Activated CD8-positive, alpha-beta memory T cell treated with anti-CD3 and anti-CD28 coated beads, Interleukin-2, amount 50 U/mL, for 1 hour (primary cell): Measurements from ENCODE around the gene FGD4.
"Not testable (repeated sequence)": the region's sequence is repeated elsewhere in the genome, so short reads cannot be mapped to it uniquely, and the experiment has no call there.

Experiments
- DNase-seq: peaks from one replicate; pipeline ENCODE4 v3.0.0-alpha.2; 2020; ENCODE audit errors: extremely low read depth

Gene FGD4

DNA sequence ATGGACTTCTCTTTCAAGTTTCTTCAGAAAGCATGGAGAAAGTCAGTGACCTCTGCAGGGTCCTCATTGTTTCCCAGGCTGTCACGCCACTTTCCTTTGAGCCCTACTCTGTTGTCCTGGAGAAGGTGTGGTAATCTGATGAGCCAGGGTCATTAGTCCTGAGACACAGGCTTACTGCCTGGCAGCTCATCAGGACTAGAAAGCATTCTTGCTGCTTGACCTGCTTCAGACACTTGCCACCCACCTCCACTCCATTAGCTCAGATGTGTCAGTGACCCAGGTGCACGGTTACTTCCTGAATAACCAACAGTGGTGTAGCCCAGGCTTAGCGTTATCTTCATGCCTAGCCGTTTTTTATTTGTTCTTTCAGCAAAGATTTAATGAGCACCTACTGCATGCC, 93.9 kb downstream of the FGD4 start:
- DNase-seq, result no peak

DNA sequence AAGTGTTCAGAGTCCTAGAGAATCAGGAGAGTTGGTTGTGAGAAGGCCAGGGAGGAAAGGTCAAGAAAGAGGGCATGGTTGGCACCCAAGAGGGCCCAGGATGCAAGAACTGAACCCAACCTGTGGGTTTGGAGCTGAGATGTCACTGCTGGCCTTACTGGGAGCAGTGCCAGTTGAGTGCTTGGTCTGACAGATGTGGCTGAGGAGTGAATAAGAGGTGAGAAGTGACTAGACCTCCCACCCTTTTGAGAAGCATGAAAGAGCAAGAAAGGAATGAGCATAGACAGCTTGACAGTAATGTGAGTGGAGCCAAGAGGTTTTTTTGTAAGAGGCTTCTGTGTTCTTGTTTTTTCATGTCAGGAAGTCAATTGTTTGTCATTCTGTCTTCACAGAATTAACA, 95.3 kb downstream of the FGD4 start:
- DNase-seq, result no peak

DNA sequence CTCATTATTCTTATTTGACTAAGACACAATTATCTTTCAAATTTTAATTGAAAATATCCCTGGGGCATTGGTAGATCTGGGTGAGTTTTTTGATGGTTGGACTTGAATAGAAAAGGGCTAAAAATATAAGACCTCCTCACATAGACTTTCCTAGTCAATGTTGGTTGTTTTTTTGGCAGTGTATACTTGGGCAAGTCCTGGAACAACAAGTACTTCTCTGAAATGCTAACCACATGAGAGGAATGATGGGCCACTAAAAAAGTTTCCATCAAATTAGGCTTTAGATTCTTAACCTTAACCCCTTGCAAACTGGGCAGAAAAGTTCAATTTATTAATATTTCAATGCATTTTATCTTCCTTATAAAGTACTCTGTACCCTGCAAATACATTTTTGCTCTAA, 97.6 kb downstream of the FGD4 start:
- no peak for DNase-seq

DNA sequence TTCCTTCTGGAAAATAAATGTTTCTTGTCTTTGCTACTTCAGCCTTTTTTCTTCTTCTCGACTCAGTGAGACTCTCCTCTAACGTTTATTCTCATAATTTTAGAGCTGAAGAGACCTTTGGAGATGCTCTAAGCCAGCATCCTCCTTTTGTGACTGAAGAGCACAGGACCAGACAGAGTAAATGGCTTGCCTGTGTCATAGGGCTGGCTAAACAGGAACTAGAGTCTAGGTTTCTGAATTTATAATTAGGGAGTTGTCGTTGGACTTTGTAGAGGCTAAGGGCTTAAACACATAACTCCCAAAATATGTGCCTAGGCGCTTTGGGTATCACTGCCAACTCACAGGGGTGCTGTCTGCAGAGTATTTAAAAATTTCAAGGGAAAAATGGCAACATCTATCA, 98.5 kb downstream of the FGD4 start:
- no peak for DNase-seq

DNA sequence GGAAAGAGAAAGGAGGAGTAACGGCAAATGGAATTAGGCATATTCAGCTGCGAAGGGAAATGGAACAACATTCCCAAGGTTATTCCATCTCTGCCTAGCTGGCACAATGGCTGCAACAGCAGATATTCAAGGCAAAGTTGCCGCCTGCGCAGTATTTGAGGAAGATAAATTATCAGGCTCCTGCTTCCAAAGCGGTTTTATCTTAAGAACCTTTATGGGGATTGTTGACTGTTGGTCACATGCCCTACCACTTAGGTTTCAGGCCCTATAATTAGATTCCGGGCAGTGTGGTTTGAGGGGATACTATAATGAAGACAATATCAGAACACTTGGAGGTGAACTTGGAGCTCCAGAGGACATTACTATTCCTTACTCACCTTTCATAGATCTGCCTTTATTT, 99.7 kb downstream of the FGD4 start:
- no peak for DNase-seq

DNA sequence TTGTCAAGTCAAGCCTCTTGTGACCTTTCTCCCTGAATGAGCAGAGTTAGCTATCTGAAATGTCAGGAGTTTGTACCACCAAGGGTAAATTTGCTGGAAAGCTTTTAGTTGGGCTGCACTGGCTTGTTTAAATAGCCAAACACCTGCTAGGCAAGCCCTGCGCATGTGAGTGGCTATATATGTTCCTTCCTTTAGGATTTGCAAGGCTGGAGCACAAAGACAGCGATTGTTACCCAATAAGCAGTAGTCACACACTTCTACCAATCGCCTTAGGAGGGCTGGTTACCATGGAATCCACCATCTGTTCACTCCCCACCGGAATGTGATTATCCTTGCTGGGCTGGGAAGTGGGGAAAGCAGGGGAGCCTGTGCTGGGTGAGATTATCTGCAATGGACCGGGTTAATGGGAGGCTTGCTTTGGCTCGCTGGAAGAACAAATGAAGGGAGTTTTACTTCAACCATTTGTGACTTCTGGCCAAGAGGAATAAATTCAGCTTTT, 102.5 kb downstream of the FGD4 start:
- DNase-seq, result no peak

DNA sequence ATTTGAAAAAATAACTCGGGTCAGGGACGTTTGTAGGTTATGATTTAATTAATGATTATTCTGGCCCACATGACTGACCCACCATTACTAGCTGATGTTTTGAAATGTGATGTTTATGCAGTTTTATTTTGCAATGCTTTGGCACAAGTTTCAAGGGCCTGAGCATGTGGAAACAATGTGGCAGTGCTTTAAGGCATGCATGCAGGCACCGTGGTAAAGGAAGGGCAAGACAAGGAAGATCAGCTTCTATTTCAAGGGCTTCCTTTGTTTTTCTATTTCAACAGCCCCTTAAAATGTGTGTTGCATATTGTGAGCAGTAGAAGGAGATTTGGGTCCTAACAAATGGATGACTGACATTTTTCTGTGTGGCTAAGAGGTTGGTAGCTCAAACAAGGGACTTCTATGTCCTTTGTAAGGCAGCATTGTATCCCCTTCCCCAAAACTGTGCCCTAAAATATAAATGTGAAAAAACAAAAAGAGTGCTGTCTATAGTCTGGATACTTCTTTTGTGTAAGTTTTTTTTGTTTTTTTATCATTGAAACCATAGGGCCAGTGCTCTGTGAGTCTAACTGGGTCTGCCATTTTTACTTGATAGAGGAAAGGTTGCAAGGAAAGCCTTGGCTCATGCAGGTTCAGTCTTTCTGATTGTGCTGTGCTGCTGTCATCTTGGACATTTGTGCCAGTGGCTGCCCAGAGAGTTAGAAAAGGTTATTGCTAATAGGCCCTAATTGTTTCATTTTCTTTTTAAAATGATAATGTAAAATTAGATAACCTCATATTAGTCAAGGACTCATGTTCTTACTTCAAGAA, 103.5 kb downstream of the FGD4 start:
- no peak for DNase-seq

DNA sequence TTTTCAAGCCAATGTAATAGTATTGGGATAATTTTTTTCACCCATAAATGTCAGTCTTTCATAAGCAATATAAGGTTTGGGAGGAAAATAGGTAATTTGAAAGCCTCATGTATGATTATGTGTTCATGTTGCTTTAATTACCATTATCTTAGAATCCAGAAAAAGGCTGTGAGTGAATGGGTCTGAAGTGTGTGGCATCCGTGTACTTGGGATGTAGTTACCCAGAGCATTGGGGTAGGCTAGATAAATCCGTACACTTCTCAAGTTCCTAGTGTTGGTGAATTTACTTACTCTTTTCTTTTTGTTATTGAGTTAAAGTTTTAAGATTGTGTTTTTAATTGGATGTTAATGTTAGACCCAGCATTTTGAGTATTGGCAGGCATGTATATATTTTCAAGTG, 104.4 kb downstream of the FGD4 start:
- DNase-seq, result no peak

DNA sequence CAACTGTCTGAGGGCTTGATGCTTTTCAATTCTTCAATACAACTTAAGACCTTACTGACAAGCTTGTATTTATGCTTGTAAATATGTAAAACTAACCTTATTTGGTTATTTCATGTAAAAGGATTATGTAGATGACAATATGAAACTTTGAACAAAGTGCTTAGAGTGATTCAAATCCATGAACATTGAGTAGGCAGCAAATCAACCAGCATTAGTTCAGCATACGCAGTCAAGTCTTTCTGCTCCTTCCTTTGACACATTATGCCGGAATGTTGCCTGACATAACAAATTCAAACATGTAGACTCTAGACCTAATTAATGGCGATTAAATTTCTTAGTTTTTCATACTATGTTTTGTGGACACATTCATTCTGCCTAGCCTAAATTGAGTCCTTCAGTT, 105.2 kb downstream of the FGD4 start:
- DNase-seq, result no peak

DNA sequence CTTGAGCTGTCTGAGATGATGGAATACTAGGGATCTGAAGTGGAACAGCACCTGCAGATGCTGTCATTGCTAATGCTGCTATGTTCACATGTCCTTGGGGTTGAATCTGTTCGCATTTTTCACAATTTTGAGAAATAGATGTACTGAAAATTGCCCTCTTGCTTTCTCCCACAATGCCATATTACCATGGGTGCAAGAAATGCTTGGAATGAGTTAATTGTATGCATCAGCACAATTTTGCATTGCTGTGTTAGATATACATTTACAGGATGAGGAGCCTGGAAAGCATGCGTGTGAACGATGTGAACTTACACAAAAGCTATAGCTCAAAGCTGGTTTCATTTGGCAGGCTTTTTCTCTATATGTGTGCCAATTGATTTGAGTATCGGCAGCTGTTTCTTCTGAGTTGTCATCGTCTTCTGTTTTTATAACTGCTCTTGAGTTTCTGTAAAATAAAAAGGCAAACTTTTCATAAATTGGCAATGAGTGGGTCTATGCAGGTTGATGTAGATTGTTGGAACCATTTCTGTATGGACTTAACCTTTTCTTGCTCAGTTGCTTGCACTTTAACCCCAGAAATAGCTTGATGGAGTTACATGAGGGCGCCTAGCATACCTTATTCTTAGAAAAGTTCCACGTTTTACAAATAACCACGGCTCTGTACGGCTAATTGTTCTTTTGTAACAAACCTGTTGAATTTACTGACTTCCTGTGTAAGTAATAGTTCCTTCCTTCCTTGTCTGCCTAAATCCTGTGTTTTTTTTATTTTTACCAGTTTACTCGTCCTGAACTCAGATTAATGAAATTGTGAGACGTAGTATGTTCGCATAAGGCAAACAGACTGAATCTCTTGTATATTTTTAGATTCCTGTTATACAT, 105.9 kb downstream of the FGD4 start:
- DNase-seq, result no peak

DNA sequence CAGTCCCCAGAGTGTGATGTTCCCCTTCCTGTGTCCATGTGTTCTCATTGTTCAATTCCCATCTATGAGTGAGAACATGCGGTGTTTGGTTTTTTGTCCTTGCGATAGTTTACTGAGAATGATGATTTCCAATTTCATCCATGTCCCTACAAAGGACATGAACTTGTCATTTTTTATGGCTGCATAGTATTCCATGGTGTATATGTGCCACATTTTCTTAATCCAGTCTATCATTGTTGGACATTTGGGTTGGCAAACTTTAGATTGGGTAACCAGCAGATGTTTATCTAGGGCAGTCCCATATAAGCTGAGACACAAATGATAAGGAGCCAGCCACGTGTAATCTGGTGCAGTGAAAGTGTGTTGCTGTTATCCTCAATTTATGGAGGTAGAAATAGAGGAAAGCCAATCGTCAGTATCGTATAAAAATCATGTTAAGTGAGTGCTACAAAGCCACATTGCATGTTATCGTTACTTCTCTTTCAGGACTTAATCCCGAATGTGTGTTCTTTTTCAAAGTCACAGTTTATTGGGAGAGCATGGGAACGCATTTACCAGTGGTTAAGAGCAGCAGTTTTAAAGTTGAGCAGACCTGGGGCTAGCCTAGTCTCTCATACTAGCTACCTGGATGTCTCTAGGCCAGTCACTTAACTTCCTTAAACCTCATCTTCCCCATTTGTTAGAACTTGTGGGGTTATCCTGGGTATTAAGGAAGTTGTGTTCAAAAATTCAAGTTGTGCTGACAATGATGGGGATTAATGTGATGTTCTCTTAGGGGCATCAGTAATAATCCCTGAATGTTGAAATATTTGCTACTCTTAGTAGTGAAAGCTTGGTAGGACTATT, 108.0 kb downstream of the FGD4 start:
- not testable (repeated sequence) for DNase-seq

DNA sequence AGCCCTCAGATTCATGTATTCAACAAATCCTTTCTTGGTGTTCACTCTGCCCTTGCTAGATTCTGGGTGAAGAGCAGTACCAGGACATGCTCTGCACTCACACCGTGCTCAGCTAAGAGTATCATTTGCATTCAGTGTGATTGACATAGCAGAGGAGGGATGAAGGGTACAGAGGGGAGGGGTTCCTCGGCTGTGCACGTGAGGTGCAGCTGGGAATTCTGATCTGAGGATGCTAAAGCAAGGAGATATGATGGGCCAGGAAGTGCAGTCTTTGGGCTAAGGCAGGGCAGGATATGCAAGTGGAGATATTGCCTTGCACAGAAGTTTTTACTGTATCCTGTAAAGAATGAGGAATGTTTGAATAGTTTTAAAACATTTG, 108.6 kb downstream of the FGD4 start:
- no peak for DNase-seq

DNA sequence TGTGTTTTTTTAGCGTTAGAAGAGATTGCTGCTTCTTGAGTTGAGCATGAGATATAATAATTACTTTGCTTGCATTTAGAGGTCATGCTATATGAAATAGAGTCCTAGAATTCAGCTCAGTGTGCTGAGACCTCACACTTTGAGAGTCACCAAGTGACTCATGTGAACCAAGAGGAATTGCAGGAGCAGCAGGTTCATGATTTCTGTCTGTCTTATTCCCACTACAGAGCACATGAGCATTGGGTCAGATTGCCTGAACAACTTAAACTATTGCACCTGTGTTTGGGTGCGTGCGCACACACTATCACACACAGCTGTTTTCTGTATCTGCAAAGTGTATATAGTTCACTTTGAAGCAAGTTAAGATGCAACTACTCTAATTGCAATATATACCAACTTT, 109.3 kb downstream of the FGD4 start:
- no peak for DNase-seq

DNA sequence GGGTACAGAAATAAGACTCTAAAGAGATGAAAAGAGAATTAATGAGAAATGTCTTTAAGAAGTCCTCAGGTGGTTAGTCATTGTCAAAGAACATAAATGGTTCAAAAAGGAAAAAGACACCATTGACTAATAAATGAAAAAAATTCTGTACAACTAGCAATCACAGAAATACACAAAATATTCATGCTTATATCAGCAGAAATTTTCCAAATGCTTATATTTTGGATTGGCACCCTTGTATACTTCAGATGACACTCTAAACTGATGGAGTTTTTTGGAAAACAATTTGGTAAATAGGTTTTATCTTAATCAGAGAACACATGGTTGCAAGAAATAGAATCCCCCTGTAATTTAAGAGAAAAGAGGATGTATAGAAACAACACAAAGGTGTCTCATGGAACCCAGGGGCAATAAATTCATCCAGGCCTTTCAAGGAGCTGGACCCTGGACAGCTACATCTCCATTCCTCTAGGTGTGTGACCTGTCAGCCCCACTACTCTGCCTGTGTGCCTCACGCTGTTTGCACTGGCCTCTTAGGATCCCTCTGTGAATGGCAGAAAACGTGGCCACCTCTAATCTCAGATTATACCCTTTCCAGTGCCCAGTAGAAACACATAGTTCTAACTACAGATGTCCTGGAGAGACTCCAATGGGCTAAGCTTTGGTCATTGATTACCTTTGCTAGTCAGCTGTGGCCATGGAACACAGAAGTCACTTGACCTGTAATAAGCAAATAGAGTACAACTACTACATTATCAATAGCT, 110.2 kb downstream of the FGD4 start:
- no peak for DNase-seq

DNA sequence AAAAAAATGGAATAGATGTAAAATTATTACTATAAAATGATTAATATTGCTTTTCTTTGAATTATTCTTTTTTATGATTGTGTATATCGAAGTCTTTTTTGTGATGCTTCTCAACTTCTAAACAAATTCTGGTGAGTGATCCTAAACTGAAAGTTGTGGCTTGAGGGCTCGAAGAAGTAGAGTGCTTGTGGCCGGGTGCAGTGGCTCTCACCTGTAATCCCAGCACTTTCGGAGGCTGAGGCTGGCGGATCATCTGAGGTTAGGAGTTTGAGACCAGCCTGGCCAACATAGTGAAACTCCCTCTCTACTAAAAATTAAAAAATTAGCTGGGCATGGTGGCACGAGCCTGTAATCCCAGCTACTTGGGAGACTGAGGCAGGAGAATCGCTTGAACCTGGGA, 112.6 kb downstream of the FGD4 start:
- DNase-seq, result not testable (repeated sequence)

DNA sequence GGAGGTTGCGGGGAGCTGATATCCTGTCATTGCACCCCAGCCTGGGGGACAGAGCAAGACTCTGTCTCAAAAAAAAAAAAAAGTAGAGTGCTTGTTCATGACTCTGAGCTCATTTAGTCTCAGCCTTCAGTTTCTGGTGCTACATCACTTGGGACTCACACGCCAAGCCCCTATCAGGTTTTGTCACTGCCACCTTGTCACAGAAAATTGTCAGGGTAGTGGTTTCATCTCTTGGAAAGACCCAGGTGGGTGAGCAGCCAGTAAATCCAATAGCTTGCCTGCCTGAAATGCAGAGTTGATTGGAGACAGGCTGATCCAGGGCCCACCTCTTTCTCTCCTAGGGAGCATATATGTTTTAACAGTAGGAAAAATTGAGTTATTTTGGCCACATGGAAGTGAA, 113.0 kb downstream of the FGD4 start:
- DNase-seq, result no peak

DNA sequence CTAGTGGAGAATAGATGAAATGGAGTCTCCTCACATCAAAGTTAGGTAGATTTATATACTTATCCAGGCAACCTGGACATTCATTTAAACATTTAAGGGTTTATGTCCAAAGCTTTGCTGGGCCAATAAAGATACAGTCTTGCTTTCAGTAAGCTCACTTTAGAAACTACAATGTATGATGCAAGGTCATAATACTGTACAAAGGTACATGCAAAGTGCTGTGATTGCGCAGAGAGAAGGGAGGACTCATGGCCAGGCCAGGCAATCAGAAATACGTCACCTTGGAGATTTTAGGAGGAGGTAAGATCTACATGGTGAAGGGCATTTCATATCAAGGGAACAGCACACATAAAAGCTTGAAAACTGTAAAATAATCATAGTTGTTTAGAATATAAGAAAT, 113.6 kb downstream of the FGD4 start:
- no peak for DNase-seq

DNA sequence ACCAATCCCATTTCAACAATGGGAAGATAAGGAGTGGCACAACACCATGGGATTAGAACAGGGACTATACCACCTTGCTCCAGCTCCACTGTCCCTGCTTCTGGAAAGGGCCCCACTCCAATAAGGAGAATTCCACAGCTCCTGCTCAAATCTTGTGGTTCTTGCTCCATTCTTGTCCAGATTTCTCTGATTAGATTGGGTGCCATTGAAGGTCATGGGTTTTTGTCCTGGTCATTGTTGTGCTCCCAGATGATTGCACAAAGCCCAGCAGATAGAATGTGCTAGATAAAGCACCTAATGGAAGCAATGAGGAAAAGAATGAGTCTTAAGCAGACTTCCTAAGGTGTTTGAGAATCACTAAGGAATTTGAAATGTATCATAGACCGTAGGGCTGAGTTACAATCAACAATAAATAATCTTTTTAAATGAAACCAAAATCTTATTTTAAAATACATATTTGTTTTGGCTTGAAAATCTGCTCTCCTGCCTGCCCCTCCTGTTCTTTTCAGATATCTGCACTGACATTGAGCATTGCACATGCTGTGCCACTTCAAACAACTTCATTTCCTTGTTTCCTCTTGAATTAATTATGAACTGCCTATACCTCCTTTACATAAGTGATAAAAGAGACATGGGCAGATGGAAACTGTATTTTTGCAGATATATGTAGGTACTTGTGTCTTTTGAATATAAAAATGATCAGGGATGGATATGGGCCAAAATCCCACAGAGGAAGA, 115.9 kb downstream of the FGD4 start:
- DNase-seq, result no peak

DNA sequence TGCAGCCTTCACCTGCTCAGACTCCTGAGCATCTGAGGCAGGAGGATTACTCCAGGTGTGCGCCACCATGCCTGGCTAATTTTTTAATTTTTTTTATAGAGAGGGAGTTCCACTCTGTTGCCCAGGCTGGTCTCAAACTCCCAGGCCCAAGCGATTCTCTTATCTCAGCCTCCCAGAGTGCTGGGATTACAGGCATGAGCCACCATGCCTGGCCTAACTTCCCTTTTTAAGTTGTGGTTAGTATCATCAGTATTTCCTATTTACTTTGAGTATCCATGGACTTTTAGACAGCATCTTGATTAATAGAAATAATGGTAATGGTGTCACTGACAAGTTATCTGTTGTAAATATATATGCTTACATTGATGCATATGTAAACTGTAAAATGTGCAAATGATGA, 116.9 kb downstream of the FGD4 start:
- no peak for DNase-seq

DNA sequence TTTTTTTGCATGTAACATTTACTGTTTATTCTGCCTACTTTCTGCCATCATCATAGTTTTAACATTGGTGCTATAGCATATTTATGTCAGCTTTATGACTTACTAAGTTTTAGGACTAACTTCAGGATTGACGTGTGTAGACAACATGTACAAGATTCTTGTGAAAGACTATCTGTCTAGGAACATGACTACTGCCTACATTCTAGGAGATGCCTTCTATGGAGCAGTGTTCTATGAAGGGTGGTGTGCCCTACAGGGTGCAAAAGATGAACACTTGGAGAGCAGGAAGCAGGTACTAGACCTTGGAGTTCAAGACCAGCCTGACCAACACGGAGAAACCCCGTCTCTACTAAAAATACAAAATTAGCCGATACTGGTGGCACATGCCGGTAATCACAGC, 118.6 kb downstream of the FGD4 start:
- DNase-seq, result no peak

DNA sequence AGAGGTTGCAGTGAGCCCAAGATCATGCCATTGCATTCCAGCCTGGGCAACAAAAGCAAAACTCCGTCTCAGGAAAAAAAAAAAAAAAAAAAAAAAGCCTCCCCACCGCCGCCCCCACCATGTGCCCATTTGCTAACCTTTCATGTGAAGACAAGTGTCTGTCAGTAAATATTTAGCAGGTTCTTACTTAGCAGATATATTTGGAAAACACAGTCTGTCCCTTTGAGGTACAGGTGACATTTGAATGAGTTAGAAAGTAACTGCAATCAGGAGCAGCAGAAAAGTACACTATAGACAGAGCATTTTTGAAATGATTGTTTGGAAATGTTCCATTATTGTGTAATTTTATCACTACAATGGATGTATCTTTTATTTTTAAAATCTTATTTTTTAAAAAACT, 119.7 kb downstream of the FGD4 start:
- no peak for DNase-seq
